GM18867 (cell line): ENCODE data around the gene THRAP3.
A peak's percentile ranks its signal among the peaks of the same experiment; 100 is the strongest.
"Not testable (repeated sequence)": the region's sequence is repeated elsewhere in the genome, so short reads cannot be mapped to it uniquely, and the experiment has no call there.

Experiments
- ATAC-seq: cut with Tn5 transposase; IDR thresholded peaks from one replicate; pipeline ENCODE4 v1.9.1; 2021; ENCODE audit warnings: mild to moderate bottlenecking, moderate library complexity; ENCODE audit not compliant: unreplicated experiment

Gene THRAP3

DNA sequence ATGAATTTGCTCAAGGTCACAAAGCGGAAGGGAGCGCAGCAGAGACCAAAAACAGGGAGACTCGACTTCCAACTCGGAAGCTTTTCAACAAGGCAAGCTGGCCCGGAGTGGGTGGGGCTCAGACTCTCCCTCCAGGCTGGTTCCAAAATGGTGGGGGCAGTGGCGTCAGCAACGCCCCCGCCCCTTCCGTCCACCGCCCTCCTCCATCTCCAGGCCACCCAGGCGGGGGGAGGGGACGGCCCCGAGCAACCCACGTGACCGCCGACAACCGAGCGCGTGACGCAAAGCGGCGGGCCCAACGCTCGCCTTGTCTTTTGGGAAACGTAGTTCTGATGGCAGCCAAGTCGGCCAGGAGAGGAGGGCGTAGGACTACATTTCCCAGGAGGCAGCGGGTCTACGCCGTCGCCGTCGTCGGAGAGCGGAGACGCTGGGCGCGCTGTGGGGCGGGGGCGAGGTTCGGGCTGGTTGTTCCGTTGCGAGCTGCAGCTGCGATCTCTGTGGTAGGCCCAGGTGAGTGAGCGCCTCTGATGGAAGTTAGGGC, at the start of gene THRAP3:
THRAP3 (plus strand) TSS at position 448 of the 541 bp plus-strand sequence. CDS start 58,121 bp downstream, outside the sequence.
- peak; percentile 92 for ATAC-seq

GRCh38 chr1:36174713-36175112, 49.5 kb upstream of the THRAP3 start:
- ATAC-seq: no peak

GRCh38 chr1:36175137-36176095, 48.8 kb upstream of the THRAP3 start:
- peak; percentile 39 for ATAC-seq

DNA sequence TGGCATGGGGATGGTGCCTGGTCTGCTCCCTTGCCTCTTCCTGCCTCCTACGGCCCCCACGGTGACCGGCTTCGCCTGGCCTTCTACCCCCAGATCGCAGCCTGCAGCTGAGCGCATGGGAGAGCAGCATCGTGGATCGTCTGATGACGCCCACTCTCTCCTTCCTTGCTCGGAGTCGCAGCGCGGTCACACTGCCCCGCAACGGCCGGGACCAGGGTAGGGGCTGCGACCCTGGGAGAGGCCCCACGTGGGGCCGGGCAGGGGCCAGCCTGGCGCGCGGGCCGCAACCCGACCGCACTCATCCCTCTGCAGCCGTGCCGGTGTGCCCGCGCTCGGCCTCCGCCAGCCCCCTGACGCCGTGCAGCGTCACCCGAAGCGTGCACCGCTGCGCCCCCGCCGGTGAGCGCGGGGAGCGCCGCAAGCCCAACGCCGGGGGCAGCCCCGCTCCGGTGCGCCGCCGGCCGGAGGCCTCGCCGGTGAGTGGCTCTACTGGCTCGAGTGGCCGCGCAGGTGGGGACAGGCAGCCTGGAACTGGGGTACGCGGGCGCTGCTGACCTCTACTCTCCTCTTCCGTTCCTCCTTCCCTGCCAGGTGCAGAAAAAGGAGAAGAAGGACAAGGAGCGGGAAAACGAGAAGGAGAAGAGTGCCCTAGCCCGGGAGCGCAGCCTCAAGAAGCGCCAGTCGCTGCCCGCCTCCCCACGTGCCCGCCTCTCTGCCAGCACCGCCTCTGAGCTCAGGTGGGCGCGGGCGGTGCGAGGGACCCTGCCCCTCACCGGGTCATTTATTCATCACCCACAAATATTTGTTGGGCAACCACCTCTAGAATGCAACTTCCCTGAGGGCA, 47.9 kb upstream of the THRAP3 start:
- no peak for ATAC-seq

DNA sequence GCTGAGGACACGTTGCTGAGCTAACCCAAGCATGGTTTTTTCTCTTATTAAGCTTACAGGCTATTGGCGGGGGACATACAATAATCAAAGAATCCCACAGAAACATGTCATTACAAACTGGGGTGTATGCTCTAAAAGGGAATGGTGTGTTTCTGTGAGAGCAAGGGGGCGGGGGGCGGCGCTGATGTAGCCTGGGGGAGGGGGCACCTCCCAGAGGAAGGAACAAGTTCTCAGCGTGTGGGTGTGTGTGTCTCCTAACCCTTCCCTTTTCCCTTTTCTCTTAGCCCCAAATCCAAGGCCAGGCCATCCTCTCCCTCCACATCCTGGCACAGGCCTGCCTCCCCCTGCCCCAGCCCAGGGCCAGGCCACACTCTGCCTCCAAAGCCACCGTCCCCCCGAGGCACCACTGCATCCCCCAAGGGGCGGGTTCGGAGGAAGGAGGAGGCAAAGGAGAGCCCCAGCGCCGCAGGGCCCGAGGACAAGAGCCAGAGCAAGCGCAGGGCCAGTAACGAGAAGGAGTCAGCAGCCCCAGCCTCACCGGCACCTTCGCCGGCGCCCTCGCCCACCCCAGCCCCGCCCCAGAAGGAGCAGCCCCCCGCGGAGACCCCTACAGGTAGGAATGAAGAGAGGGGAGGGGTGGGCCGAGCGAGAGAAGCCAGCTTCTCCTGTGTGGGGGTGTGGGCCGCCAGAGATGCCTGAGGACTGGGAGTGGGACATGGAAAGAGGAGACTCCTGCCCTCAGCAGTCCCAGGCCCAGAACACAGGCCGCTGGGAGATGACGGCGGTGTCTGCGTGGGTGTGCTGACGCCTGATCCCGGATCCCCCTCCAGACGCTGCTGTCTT, 46.4 kb upstream of the THRAP3 start:
- no peak for ATAC-seq

DNA sequence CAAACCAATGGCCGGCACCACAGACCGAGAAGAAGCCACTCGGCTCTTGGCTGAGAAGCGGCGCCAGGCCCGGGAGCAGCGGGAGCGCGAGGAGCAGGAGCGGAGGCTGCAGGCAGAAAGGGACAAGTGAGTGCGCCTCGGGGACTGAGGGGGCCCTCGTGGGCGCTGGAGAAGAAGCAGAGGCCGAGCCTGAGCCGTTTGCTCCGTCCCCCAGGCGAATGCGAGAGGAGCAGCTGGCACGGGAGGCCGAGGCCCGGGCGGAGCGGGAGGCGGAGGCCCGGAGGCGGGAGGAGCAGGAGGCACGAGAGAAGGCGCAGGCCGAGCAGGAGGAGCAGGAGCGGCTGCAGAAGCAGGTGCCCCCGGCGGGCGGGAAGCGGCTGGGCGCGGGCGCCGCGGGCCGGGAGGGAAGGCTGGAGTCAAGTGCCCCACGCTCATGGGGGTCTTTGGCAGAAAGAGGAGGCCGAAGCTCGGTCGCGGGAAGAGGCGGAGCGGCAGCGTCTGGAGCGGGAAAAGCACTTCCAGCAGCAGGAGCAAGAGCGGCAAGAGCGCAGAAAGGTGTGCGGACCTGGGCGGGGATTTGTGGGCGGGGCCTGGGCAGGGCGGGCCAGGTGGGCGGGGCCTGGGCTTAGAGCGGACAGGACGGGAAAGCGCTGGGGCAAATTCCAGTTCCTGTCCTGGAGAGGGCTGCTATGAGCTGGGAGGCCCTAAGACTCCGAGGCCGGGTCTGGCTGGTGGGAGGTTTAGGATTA, 45.6 kb upstream of the THRAP3 start:
- no peak for ATAC-seq

DNA sequence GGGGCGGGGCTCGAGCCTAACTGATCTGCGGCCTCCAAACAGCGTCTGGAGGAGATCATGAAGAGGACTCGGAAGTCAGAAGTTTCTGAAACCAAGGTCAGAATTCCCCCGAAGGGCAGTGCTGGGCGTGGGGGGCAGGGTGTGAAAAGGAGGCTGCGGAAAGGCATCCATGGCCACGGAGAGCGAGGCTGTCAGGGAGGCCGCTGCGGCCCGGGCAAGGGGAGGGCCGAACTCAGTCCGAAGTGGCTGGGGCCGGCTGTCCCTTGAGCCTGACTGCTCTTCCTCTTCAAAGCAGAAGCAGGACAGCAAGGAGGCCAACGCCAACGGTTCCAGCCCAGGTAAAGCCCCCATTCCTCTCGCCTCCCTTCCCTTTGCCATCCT, 45.0 kb upstream of the THRAP3 start:
- no peak for ATAC-seq

- no peak for ATAC-seq
Observed at GRCh38 chr1:36182734-36183133, 41.5 kb upstream of the THRAP3 start.

DNA sequence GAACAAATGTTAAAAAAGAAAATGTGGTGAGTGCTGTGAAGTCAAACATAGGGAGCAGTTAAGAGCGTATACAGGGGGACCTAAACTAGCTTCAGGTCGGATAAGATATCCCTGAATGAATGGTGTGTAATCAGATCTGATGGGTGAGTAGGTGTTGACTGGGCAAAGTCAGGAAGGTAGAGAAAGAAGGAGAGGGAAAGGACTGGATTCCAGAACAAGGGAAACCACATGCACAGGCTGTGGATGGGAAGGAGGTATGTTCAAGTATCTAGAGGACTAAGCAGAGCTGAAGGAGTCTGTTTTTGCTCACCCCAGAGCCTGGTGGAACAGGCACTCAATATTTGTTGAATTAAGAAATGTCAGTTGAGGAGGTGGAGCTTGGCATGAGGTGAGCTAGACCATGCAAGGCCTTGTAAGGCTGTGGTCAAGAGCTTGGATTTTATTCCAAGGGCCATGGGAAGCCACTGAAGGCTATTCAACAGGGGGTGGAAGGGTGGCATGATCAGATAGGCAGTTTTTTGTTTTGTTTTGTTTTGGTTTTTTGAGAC, 40.9 kb upstream of the THRAP3 start:
- ATAC-seq: no peak

- ATAC-seq: peak; percentile 69
Observed at GRCh38 chr1:36187800-36188593, 36.2 kb upstream of the THRAP3 start.

GRCh38 chr1:36196805-36197204, 27.4 kb upstream of the THRAP3 start:
- not testable (repeated sequence) for ATAC-seq

- ATAC-seq: no peak
Observed at GRCh38 chr1:36198641-36199040, 25.6 kb upstream of the THRAP3 start.

DNA sequence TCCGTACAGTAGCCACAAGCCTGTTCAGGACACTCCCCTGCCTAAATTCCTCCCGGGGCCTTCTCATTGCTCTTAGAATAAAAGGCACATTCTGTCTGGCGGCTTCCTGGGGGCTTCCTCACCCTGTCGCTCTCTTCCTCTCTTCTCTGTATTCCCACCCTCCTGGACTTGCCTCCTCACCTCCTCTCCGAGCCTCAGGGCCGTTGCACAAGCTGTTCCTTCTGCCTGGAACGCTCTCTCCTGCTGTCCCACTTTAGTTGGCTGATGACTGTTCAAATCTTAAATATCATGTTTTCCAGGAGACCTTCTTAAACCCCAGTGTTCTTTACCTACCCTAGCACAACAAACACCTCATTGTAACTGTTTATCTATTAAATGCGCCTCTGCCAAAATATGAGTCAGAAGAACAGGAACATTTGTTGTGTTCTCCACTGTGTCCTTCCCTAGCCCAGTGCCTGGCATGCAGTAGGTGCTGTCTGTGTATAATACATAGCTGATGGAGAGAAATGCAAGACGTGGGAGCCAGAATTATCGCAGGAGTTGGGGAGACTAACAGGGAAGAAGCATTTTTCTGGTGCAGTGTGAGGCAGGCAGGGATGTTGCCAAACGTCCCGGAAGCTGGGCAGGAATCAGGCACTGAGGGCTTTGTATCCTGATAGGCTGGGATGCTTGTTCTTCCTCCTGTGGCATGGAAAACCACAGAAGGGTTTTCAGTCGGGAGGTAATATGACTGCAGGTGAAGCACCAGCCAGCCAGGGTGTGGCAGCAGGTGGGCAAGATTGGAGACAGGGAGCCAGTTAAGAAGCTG, 24.1 kb upstream of the THRAP3 start:
- no peak for ATAC-seq

GRCh38 chr1:36203027-36203553, 21.2 kb upstream of the THRAP3 start:
- no peak for ATAC-seq

- ATAC-seq: no peak
Observed at GRCh38 chr1:36203554-36204346, 20.5 kb upstream of the THRAP3 start.

- ATAC-seq: no peak
Observed at GRCh38 chr1:36204347-36204909, 19.8 kb upstream of the THRAP3 start.
